GM12872 (cell line): ENCODE measurements around the gene JCHAIN.

Experiments
- TF ChIP-seq, protein P1 (sequence below): IDR thresholded peaks from 3 replicates; pipeline ENCODE4 v1.5.1; 2011; ENCODE audit warnings: low read depth, mild to moderate bottlenecking, low read length, moderate library complexity; ENCODE audit not compliant: insufficient read depth

JCHAIN gene

DNA sequence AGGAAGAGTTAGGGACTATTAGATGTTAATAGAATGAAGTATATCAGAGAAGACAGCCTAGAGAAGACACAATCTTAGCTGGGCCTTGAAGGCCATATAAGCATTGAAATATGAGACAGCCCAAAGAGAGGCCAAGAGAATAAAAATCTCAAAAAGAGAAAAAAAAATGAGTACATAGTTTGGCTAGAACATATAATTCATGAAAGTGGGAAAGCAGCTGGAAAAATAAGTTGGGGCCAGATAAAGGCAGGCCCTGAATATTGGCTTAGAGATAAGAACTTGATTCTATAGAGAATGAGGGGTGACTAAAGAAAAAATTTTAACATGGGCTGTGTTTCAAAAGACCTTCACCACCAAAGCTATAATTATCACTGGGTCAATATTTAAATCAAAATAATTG is 14.6 kb upstream of the JCHAIN start:
- TF ChIP-seq, protein P1, sequence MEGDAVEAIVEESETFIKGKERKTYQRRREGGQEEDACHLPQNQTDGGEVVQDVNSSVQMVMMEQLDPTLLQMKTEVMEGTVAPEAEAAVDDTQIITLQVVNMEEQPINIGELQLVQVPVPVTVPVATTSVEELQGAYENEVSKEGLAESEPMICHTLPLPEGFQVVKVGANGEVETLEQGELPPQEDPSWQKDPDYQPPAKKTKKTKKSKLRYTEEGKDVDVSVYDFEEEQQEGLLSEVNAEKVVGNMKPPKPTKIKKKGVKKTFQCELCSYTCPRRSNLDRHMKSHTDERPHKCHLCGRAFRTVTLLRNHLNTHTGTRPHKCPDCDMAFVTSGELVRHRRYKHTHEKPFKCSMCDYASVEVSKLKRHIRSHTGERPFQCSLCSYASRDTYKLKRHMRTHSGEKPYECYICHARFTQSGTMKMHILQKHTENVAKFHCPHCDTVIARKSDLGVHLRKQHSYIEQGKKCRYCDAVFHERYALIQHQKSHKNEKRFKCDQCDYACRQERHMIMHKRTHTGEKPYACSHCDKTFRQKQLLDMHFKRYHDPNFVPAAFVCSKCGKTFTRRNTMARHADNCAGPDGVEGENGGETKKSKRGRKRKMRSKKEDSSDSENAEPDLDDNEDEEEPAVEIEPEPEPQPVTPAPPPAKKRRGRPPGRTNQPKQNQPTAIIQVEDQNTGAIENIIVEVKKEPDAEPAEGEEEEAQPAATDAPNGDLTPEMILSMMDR, result no peak

- TF ChIP-seq, protein P1, result no peak
These were observed 12.2 kb upstream of the JCHAIN start for GRCh38 chr4:70678383-70678999.

GRCh38 chr4:70676554-70677090 is 10.3 kb upstream of the JCHAIN start:
- TF ChIP-seq, protein P1, result no peak

DNA sequence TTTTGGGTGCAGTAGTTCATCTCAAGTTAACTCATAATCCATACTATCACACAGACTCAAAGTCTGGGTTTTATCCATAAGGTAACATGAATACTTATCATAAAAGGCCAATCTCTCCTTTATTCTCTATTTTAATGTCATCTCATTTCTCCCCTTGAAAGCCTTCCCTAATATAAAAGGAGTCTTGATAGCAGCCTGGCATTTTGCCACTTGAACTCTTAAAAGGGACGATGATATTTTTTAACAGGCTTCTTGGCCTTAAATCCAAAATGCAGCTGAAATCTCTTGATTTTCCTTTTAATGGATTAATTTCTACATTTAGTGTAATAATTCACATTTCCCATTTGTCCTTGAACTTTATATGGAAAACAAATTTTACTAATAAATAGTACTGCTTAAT is 8.4 kb upstream of the JCHAIN start:
- TF ChIP-seq, protein P1, result no peak

- TF ChIP-seq, protein P1, result no peak
These were observed 7.9 kb upstream of the JCHAIN start for GRCh38 chr4:70674191-70674590.

- TF ChIP-seq, protein P1, result no peak
These were observed 4.8 kb upstream of the JCHAIN start for GRCh38 chr4:70671091-70671490.

- TF ChIP-seq, protein P1, result no peak
These were observed 4.2 kb upstream of the JCHAIN start for GRCh38 chr4:70670332-70671014.
